GM12872 (cell line): ENCODE data around the gene USB1.

ENCODE experiments used
- CTCF ChIP-seq: IDR thresholded peaks from 3 replicates; pipeline ENCODE4 v1.5.1; 2011; ENCODE audit warnings: low read depth, mild to moderate bottlenecking, low read length, moderate library complexity; ENCODE audit not compliant: insufficient read depth

USB1 gene

GRCh38 chr16:58045096-58045495 lies 43.9 kb downstream of the USB1 start:
- TF ChIP-seq CTCF = no peak

- no peak for TF ChIP-seq CTCF
These were observed 45.1 kb downstream of the USB1 start for GRCh38 chr16:58046054-58046881.

- TF ChIP-seq CTCF = no peak
These were observed 45.7 kb downstream of the USB1 start for GRCh38 chr16:58046936-58047335.

- TF ChIP-seq CTCF = no peak
These were observed 46.5 kb downstream of the USB1 start for GRCh38 chr16:58047557-58048348.

- TF ChIP-seq CTCF = no peak
These were observed 47.5 kb downstream of the USB1 start for GRCh38 chr16:58048494-58049231.

GRCh38 chr16:58049232-58050185 lies 48.3 kb downstream of the USB1 start:
- TF ChIP-seq CTCF = no peak
